Measurements from ENCODE around the gene PTK6. TPM values are rescaled to one million over a fixed set of nuclear protein-coding genes. Genes with fewer than 3 reads are reported as not detected.
A peak's percentile ranks its signal among the peaks of the same experiment; 100 is the strongest.

Gene PTK6
- total RNA-seq, 1 donor from 2014 or later, result 0.05 TPM

GRCh38 chr20:63543733-63544132 is 6.6 kb upstream of the PTK6 start:
- no peak for DNase-seq (ENCODE audit: low read depth)

GRCh38 chr20:63543131-63543530 is 6.0 kb upstream of the PTK6 start:
- no peak for DNase-seq (ENCODE audit: low read depth)

- no peak for DNase-seq (ENCODE audit: low read depth)
Observed at GRCh38 chr20:63542696-63543095, 5.5 kb upstream of the PTK6 start.

- DNase-seq (ENCODE audit: low read depth), result no peak
Observed at GRCh38 chr20:63542031-63542559, 4.9 kb upstream of the PTK6 start.

GRCh38 chr20:63541371-63541770 is 4.2 kb upstream of the PTK6 start:
- DNase-seq (ENCODE audit: low read depth), result no peak

- no peak for DNase-seq (ENCODE audit: low read depth)
Observed at GRCh38 chr20:63540417-63541186, 3.4 kb upstream of the PTK6 start.

GRCh38 chr20:63539441-63540370 is 2.5 kb upstream of the PTK6 start:
- no peak for DNase-seq (ENCODE audit: low read depth)

- no peak for DNase-seq (ENCODE audit: low read depth)
Observed at GRCh38 chr20:63539092-63539430, 1.9 kb upstream of the PTK6 start.

GRCh38 chr20:63538204-63539091 is 1.3 kb upstream of the PTK6 start:
- no peak for DNase-seq (ENCODE audit: low read depth)

GRCh38 chr20:63537525-63538203 is 488 bp upstream of the PTK6 start:
- peak; percentile 83 for DNase-seq (ENCODE audit: low read depth)

GRCh38 chr20:63536241-63536977 is 767 bp downstream of the PTK6 start:
- no peak for DNase-seq (ENCODE audit: low read depth)

- DNase-seq (ENCODE audit: low read depth), result no peak
Observed at GRCh38 chr20:63534831-63535651, 2.1 kb downstream of the PTK6 start.

- no peak for DNase-seq (ENCODE audit: low read depth)
Observed at GRCh38 chr20:63534427-63534830, 2.7 kb downstream of the PTK6 start.

GRCh38 chr20:63533871-63534393 is 3.2 kb downstream of the PTK6 start:
- no peak for DNase-seq (ENCODE audit: low read depth)

- no peak for DNase-seq (ENCODE audit: low read depth)
Observed at GRCh38 chr20:63533388-63533787, 3.8 kb downstream of the PTK6 start.

GRCh38 chr20:63532449-63532971 is 4.7 kb downstream of the PTK6 start:
- DNase-seq (ENCODE audit: low read depth), result no peak

- no peak for DNase-seq (ENCODE audit: low read depth)
Observed at GRCh38 chr20:63531686-63532448, 5.3 kb downstream of the PTK6 start.

- no peak for DNase-seq (ENCODE audit: low read depth)
Observed at GRCh38 chr20:63530788-63531160, 6.4 kb downstream of the PTK6 start.
